K562 (cell line): ENCODE data around the gene OR6V1. TPM values are rescaled to one million over a fixed set of nuclear protein-coding genes. Genes with fewer than 3 reads are reported as not detected.

Experiments
- ATAC-seq: fragments of 200-7000 bp; cut with Tn5 transposase; 3 replicates; pipeline ENCODE4 v1.9.1; 2020; ENCODE audit warnings: moderate library complexity
- BruUV-seq: library from RNA; stranded (reverse); fragments of 400-500 nt; replicated peaks from 2 replicates; lab custom pipeline; 2021; lab: Mats Ljungman, UMichigan
- CTCF ChIA-PET: fragments of 300-600 bp; formaldehyde crosslinking; extraction: SDS; loops from one replicate; lab custom pipeline; 2021; ENCODE audit warnings: low intra/inter-chr PET ratio; lab: Yijun Ruan, JAX
- POLR2A ChIA-PET: fragments of 300-600, 350-650 bp; sonication (Branson Sonifier 250); formaldehyde crosslinking; extraction: SDS; loops from one replicate; lab custom pipeline; 2021; ENCODE audit warnings: antibody characterized with exemption, inconsistent platforms; lab: Yijun Ruan, JAX
- DNase-seq, 4 experiments: peaks; one replicate each; pipeline versions ENCODE4 v3.0.0 to v3.0.0-alpha.2; 2011 to 2018; ENCODE audit warnings: low spot score in 3 of 4, mixed read lengths in 3 of 4; ENCODE audit errors: extremely low read depth in 1 of 4
- FAIRE-seq: peaks from 2 replicates; lab custom pipeline; 2011; peaks lifted over from hg19 to GRCh38; lab: Jason Lieb, UNC
- H2AFZ ChIP-seq: 2 replicates; pipeline ENCODE4 v1.6.0; 2011; ENCODE audit warnings: low read depth, low read length, control low read depth, inconsistent platforms
- H3K27ac ChIP-seq: fragments of 200-600 bp; 3 replicates; pipeline ENCODE4 v1.8.0; 2011; ENCODE audit warnings: low read depth, mild to moderate bottlenecking, control low read depth, inconsistent platforms, low read length, moderate library complexity, mixed read lengths; ENCODE audit errors: extremely low read depth
- H3K27me3 ChIP-seq, 2 experiments: fragments of 300-600 bp in 1 of 2; 2 replicates in 1 of 2; 3 replicates in 1 of 2; pipeline versions ENCODE4 v1.6.0 to v1.8.0; 2011; ENCODE audit warnings: inconsistent platforms in 2 of 2, low read length in 2 of 2, mild to moderate bottlenecking in 1 of 2, mixed read lengths in 1 of 2, moderate library complexity in 1 of 2; ENCODE audit not compliant: control insufficient read depth in 2 of 2, insufficient read depth in 2 of 2
- H3K36me3 ChIP-seq: fragments of 300-600 bp; 3 replicates; pipeline ENCODE4 v1.8.0; 2011; ENCODE audit warnings: mild to moderate bottlenecking, low read length, inconsistent platforms; ENCODE audit not compliant: control insufficient read depth, insufficient read depth
- H3K4me1 ChIP-seq, 2 experiments: fragments of 200-600 bp in 1 of 2; replicated peaks in 1 of 2; 2 replicates in 1 of 2; 3 replicates in 1 of 2; pipeline versions ENCODE4 v1.5.1 to v1.8.0; 2011; ENCODE audit warnings: inconsistent platforms in 2 of 2, low read length in 2 of 2, mild to moderate bottlenecking in 1 of 2, mixed read lengths in 1 of 2, moderate library complexity in 1 of 2; ENCODE audit not compliant: control insufficient read depth in 2 of 2, insufficient read depth in 2 of 2
- H3K4me2 ChIP-seq: 2 replicates; pipeline ENCODE4 v1.6.1; 2011; ENCODE audit warnings: low read length, control low read depth, inconsistent platforms, mixed read lengths; ENCODE audit not compliant: insufficient read depth
- H3K4me3 ChIP-seq: fragments of 200-600 bp; sonication (generic), shearing (Covaris generic); 2 replicates; pipeline ENCODE4 v1.5.1; 2016; ENCODE audit warnings: control low read depth, inconsistent platforms
- H3K79me2 ChIP-seq: fragments of 200-600 bp; 3 replicates; pipeline ENCODE4 v1.8.0; 2011; ENCODE audit warnings: low read length, inconsistent platforms; ENCODE audit not compliant: control insufficient read depth, insufficient read depth
- H3K9ac ChIP-seq, 2 experiments: 2 replicates each; pipeline versions ENCODE4 v1.6.0 to v1.6.1; 2011; ENCODE audit warnings: low read depth in 2 of 2, low read length in 2 of 2, control low read depth in 1 of 2, inconsistent platforms in 1 of 2, mild to moderate bottlenecking in 1 of 2, mixed read lengths in 1 of 2; ENCODE audit not compliant: insufficient read depth in 1 of 2
- H3K9me1 ChIP-seq: one replicate; pipeline ENCODE4 v1.6.0; 2011; ENCODE audit warnings: inconsistent platforms, mild to moderate bottlenecking, low read length, moderate library complexity; ENCODE audit not compliant: control insufficient read depth, insufficient read depth
- H3K9me3 ChIP-seq: replicated peaks from 2 replicates; pipeline ENCODE4 v1.5.1; 2011; ENCODE audit warnings: low read depth, low read length, inconsistent platforms; ENCODE audit not compliant: control insufficient read depth, insufficient read depth
- H4K20me1 ChIP-seq: replicated peaks from 2 replicates; pipeline ENCODE4 v1.6.1; 2011; ENCODE audit warnings: low read length, inconsistent platforms, mixed read lengths; ENCODE audit not compliant: control insufficient read depth, insufficient read depth
- ATF1 ChIP-seq, 2 experiments: fragments of 450-650 bp in 1 of 2; IDR thresholded peaks; 2 replicates each; pipeline ENCODE4 v1.6.1; 2016; ENCODE audit warnings: missing compliant biosample characterization in 1 of 2, missing genetic modification characterization in 1 of 2
- BACH1 ChIP-seq: fragments of 200-800 bp; sonication (Bioruptor generic); IDR thresholded peaks from 2 replicates; pipeline ENCODE4 v1.6.1; 2016; ENCODE audit warnings: missing genetic modification characterization, missing compliant biosample characterization
- CBFA2T3 ChIP-seq: fragments of 450-650 bp; IDR thresholded peaks from 2 replicates; pipeline ENCODE4 v1.6.1; 2017
- HDAC3 ChIP-seq: fragments of 450-650 bp; IDR thresholded peaks from 2 replicates; pipeline ENCODE4 v1.6.1; 2018; ENCODE audit warnings: borderline replicate concordance, mild to moderate bottlenecking, moderate library complexity; ENCODE audit not compliant: partially characterized antibody
- MAFG ChIP-seq: fragments of 450-650 bp; conservative IDR thresholded peaks from 2 replicates; pipeline ENCODE4 v1.6.1; 2016; ENCODE audit warnings: missing genetic modification characterization, missing compliant biosample characterization
- PCBP2 ChIP-seq: fragments of 200-400 bp; formaldehyde crosslinking; IDR thresholded peaks from 2 replicates; pipeline ENCODE4 v1.6.1; 2018; ENCODE audit warnings: low read length, low read depth, mild to moderate bottlenecking, moderate library complexity; ENCODE audit not compliant: poor library complexity, severe bottlenecking
- STAT5B ChIP-seq: fragments of 250-450 bp; sonication (Bioruptor Pico); IDR thresholded peaks from 2 replicates; pipeline ENCODE4 v1.8.0; 2021; ENCODE audit warnings: mild to moderate bottlenecking, inconsistent platforms
- TGIF2 ChIP-seq: sonication (generic); formaldehyde crosslinking; IDR thresholded peaks from 2 replicates; pipeline ENCODE4 v1.8.1; 2022; ENCODE audit warnings: mild to moderate bottlenecking, missing genetic modification reagents, moderate library complexity
- ZFP1 ChIP-seq: fragments of 450-650 bp; formaldehyde crosslinking; IDR thresholded peaks from 2 replicates; pipeline ENCODE4 v1.4.0; 2020; ENCODE audit warnings: mild to moderate bottlenecking, mixed read lengths
- ZNF589 ChIP-seq: fragments of 200-800 bp; sonication (Bioruptor generic); IDR thresholded peaks from 2 replicates; pipeline ENCODE4 v1.6.1; 2016; ENCODE audit warnings: low read depth, missing genetic modification characterization, missing compliant biosample characterization
- ZNF766 ChIP-seq: fragments of 200-800 bp; sonication (Bioruptor generic); conservative IDR thresholded peaks from 2 replicates; pipeline ENCODE4 v1.6.1; 2016; ENCODE audit warnings: missing genetic modification characterization, missing compliant biosample characterization
- ZNF780A ChIP-seq: fragments of 250-450 bp; sonication (Bioruptor Pico); IDR thresholded peaks from 2 replicates; pipeline ENCODE4 v1.5.0; 2021; ENCODE audit warnings: mild to moderate bottlenecking
- ZSCAN32 ChIP-seq: fragments of 450-650 bp; formaldehyde crosslinking; IDR thresholded peaks from 2 replicates; pipeline ENCODE4 v1.4.0; 2020; ENCODE audit warnings: mild to moderate bottlenecking, moderate library complexity
- WGBS: fragments of 100-300 bp; shearing (Covaris generic); methylation state at CpG from one replicate; pipeline ENCODE4 v1.1.6; 2016; ENCODE audit warnings: low coverage, mixed read lengths; ENCODE audit not compliant: insufficient coverage; ENCODE audit errors: missing lambda C conversion rate; 5-methylcytosine and 5-hydroxymethylcytosine counted together
- in situ Hi-C: fragments of 300-500 bp; cut with MboI; formaldehyde crosslinking; loops from 4 replicates; pipeline ENCODE4 v1.15.0; 2018; ENCODE audit warnings: inconsistent platforms, mixed read lengths
- intact Hi-C: fragments of 100-400 bp; cut with micrococcal nuclease; formaldehyde crosslinking; loops from 2 replicates; pipeline ENCODE4 v1.14.2; 2022
- polyA plus RNA-seq, 8 experiments: library from polyadenylated mRNA; depleted of rRNA in 4 of 8; stranded (reverse) in 5 of 8; unstranded in 3 of 8; fragments of >200 nt; fragmentation: Nextera tagmentation in 2 of 8; fragmentation: Illumina TruSeq in 1 of 8; extraction: Ambion mirVana in 2 of 8; extraction: Trizol in 1 of 8; gene quantifications; 2 replicates each; pipeline versions ENCODE4 v1.2.1 to v1.2.3, GENCODE V29; 2011 to 2014; ENCODE audit warnings: inconsistent platforms in 1 of 8, missing spikeins in 1 of 8
- total RNA-seq, 7 experiments: library from RNA; depleted of rRNA in 6 of 7; stranded (reverse); fragments of >200 nt in 6 of 7; fragmentation: Illumina TruSeq in 2 of 7; extraction: Trizol in 2 of 7; gene quantifications; 2 replicates each; pipeline versions ENCODE4 v1.2.1 to v1.2.3, GENCODE V29; 2011 to 2021; ENCODE audit warnings: low replicate concordance in 1 of 7
- TF ChIP-seq, protein P1 (sequence below): IDR thresholded peaks from 2 replicates; pipeline ENCODE4 v1.6.1; 2014; ENCODE audit warnings: antibody characterized with exemption
- TF ChIP-seq, protein P2 (sequence below), 2 experiments: fragments of 450-650 bp; conservative IDR thresholded peaks; 2 replicates each; pipeline ENCODE4 v1.6.1; 2017; ENCODE audit warnings: mild to moderate bottlenecking in 2 of 2, moderate library complexity in 2 of 2
- TF ChIP-seq, protein P3 (sequence below): fragments of 450-650 bp; IDR thresholded peaks from 2 replicates; pipeline ENCODE4 v1.6.1; 2016; ENCODE audit warnings: missing biosample characterization, missing genetic modification characterization
- TF ChIP-seq, protein P4 (sequence below), 2 experiments: fragments of 450-650 bp in 1 of 2; sonication (generic) in 1 of 2; formaldehyde crosslinking; conservative IDR thresholded peaks; 2 replicates each; pipeline versions ENCODE4 v1.4.0 to v1.8.1; 2020 to 2022; ENCODE audit warnings: mild to moderate bottlenecking in 1 of 2, missing genetic modification reagents in 1 of 2

Gene OR6V1
- total and polyA plus RNA-seq, 9 of the 15 experiments (the other 6 are each of a cell fraction or from before 2014, with no cell fraction given): not detected

DNA sequence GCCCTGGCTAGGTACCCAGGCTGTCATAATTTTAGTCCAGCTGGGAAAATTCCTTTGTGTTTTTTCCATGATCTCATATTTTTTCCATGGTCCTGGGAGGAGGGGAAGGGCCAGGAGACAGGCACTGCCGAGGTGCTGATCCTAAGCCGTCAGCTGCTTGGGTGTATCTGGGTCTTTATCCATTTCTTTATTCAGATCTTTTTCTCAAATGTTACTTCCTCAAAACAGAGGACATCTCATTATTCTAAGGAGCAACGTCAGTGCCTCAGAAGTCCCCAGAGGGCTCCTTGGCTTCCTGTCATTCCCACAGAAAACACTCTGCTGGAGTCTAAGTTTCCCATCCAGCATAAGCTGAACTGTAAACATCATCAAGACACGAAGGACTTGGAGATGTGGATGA, 2.8 kb upstream of the OR6V1 start:
- WGBS: 1% methylated on average over 4 of the region's 4 CpGs
- TF ChIP-seq ATF1 (CRISPR knock-in tag; IDR thresholded peaks at IDR 0.05): no peak
- TF ChIP-seq ATF1 (tag; IDR thresholded peaks at IDR 0.05): no peak
- no peak for TF ChIP-seq ZNF766
- TF ChIP-seq, protein P1, sequence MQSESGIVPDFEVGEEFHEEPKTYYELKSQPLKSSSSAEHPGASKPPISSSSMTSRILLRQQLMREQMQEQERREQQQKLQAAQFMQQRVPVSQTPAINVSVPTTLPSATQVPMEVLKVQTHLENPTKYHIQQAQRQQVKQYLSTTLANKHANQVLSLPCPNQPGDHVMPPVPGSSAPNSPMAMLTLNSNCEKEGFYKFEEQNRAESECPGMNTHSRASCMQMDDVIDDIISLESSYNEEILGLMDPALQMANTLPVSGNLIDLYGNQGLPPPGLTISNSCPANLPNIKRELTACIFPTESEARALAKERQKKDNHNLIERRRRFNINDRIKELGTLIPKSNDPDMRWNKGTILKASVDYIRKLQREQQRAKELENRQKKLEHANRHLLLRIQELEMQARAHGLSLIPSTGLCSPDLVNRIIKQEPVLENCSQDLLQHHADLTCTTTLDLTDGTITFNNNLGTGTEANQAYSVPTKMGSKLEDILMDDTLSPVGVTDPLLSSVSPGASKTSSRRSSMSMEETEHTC: no peak
- TF ChIP-seq MAFG (tag): no peak
- TF ChIP-seq, protein P2, sequence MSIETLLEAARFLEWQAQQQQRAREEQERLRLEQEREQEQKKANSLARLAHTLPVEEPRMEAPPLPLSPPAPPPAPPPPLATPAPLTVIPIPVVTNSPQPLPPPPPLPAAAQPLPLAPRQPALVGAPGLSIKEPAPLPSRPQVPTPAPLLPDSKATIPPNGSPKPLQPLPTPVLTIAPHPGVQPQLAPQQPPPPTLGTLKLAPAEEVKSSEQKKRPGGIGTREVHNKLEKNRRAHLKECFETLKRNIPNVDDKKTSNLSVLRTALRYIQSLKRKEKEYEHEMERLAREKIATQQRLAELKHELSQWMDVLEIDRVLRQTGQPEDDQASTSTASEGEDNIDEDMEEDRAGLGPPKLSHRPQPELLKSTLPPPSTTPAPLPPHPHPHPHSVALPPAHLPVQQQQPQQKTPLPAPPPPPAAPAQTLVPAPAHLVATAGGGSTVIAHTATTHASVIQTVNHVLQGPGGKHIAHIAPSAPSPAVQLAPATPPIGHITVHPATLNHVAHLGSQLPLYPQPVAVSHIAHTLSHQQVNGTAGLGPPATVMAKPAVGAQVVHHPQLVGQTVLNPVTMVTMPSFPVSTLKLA (conservative IDR thresholded peaks at IDR 0.05): no peak
- TF ChIP-seq STAT5B: no peak
- no peak for TF ChIP-seq BACH1 (tag)
- no peak for TF ChIP-seq TGIF2 (CRISPR knock-in tag)
- TF ChIP-seq CBFA2T3: no peak
- TF ChIP-seq PCBP2: no peak
- TF ChIP-seq ZSCAN32 (CRISPR knock-in tag): no peak
- no peak for TF ChIP-seq ZNF780A
- TF ChIP-seq ZFP1 (CRISPR knock-in tag): no peak
- no peak for TF ChIP-seq ZNF589 (CRISPR knock-in tag)
- TF ChIP-seq, protein P3, sequence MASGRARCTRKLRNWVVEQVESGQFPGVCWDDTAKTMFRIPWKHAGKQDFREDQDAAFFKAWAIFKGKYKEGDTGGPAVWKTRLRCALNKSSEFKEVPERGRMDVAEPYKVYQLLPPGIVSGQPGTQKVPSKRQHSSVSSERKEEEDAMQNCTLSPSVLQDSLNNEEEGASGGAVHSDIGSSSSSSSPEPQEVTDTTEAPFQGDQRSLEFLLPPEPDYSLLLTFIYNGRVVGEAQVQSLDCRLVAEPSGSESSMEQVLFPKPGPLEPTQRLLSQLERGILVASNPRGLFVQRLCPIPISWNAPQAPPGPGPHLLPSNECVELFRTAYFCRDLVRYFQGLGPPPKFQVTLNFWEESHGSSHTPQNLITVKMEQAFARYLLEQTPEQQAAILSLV: no peak
- TF ChIP-seq HDAC3: no peak
- TF ChIP-seq, protein P4, sequence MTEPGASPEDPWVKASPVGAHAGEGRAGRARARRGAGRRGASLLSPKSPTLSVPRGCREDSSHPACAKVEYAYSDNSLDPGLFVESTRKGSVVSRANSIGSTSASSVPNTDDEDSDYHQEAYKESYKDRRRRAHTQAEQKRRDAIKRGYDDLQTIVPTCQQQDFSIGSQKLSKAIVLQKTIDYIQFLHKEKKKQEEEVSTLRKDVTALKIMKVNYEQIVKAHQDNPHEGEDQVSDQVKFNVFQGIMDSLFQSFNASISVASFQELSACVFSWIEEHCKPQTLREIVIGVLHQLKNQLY (CRISPR knock-in tag; conservative IDR thresholded peaks at IDR 0.05): no peak
- TF ChIP-seq, all 486 proteins: peak for 0
- CTCF ChIA-PET: no interaction called here
- Histone ChIP-seq H4K20me1 (no peaks in the 10 kb centered on the region), H3K4me1 (no peaks in the 10 kb centered on the region), H3K9me1 (no peaks in the 10 kb centered on the region), H3K36me3 (no peaks in the 10 kb centered on the region), H2AFZ (no peak overlapping the region), H3K79me2 (no peaks in the 10 kb centered on the region), H3K27ac (no peak overlapping the region), H3K9ac (no peak overlapping the region), H3K27me3 (peaks cover 7 to 21% of the 10 kb centered on the region in 2 experiments), H3K4me3 (no peak overlapping the region), H3K4me2 (no peak overlapping the region), H3K9me3 (no peaks in the 10 kb centered on the region)
- intact Hi-C loops (no loop called here), in situ Hi-C loops (no loop called here)
- no peak for DNase-seq
- POLR2A ChIA-PET: interaction anchor here (1.6 kb wide), 1 partner anchor 11 kb away, joined by 3 read pairs; no protein-coding TSS in a partner anchor
- FAIRE-seq: no peak
- BruUV-seq: no TSS peak
- ATAC-seq: no peak
